HG03159 (cell line): ENCODE measurements around the gene VPS26A.

Source experiments
- ATAC-seq: cut with Tn5 transposase; IDR thresholded peaks from one replicate; pipeline ENCODE4 v1.9.1; 2021; ENCODE audit warnings: mild to moderate bottlenecking, moderate library complexity; ENCODE audit not compliant: unreplicated experiment

Gene VPS26A

GRCh38 chr10:69217119-69217754 lies 93.3 kb downstream of the VPS26A start:
- ATAC-seq = no peak

- ATAC-seq = no peak
These were observed 94.9 kb downstream of the VPS26A start for GRCh38 chr10:69218831-69219230.

GRCh38 chr10:69220041-69220451 lies 96.1 kb downstream of the VPS26A start, which contains the start of gene HKDC1:
TSS of gene HKDC1 (plus strand) at chr10:69220332. CDS start at chr10:69220436, 104 bp downstream.
- no peak for ATAC-seq

GRCh38 chr10:69220507-69220906 lies 96.5 kb downstream of the VPS26A start:
- ATAC-seq = no peak
